ENCODE results near the gene TIFAB. TPM values are rescaled to one million over a fixed set of nuclear protein-coding genes. Genes with fewer than 3 reads are reported as not detected.

Gene TIFAB
- total RNA-seq, 1 donor from 2014 or later, result 0.30 TPM

- no peaks in the 10 kb centered on the region for H3K9me3 ChIP-seq
- H3K27ac ChIP-seq, result peak overlapping the region; percentile 36
- TF ChIP-seq CTCF (IDR thresholded peaks at IDR 0.05), result no peak
- intact Hi-C loops (cut with DNase I), result no loop called here
- H3K4me3 ChIP-seq, result no peak overlapping the region
- ATAC-seq, result no peak
- peaks cover 37% of the 10 kb centered on the region for H3K4me1 ChIP-seq
- H3K27me3 ChIP-seq (ENCODE audit: low read depth), result peaks cover 10% of the 10 kb centered on the region
- no peaks in the 10 kb centered on the region for H3K36me3 ChIP-seq
- DNase-seq, result peak; percentile 42
Observed at GRCh38 chr5:135455876-135456237, 3.7 kb upstream of the TIFAB start.

- no peak for TF ChIP-seq CTCF (IDR thresholded peaks at IDR 0.05)
- no peak overlapping the region for H3K4me3 ChIP-seq
- no peak overlapping the region for H3K27ac ChIP-seq
- no peaks in the 10 kb centered on the region for H3K9me3 ChIP-seq
- H3K4me1 ChIP-seq, result peaks cover 37% of the 10 kb centered on the region
- DNase-seq (no peak), ATAC-seq (no peak)
- H3K27me3 ChIP-seq (ENCODE audit: low read depth), result peaks cover 10% of the 10 kb centered on the region
- intact Hi-C loops (cut with DNase I), result no loop called here
- H3K36me3 ChIP-seq, result no peaks in the 10 kb centered on the region
Observed at GRCh38 chr5:135454946-135455345, 2.8 kb upstream of the TIFAB start.

GRCh38 chr5:135453613-135454012 lies 1.5 kb upstream of the TIFAB start:
- intact Hi-C loops (cut with DNase I), result no loop called here
- DNase-seq, result no peak
- ATAC-seq, result no peak
- Histone ChIP-seq H3K36me3 (no peaks in the 10 kb centered on the region), H3K27me3 (ENCODE audit: low read depth) (peaks cover 10% of the 10 kb centered on the region), H3K9me3 (no peaks in the 10 kb centered on the region), H3K4me3 (no peak overlapping the region), H3K27ac (no peak overlapping the region), H3K4me1 (peaks cover 26% of the 10 kb centered on the region)
- no peak for TF ChIP-seq CTCF (IDR thresholded peaks at IDR 0.05)

- no peak overlapping the region for H3K27ac ChIP-seq
- no peak for TF ChIP-seq CTCF (IDR thresholded peaks at IDR 0.05)
- H3K4me1 ChIP-seq, result peaks cover 10% of the 10 kb centered on the region
- intact Hi-C loops (cut with DNase I), result no loop called here
- no peak for DNase-seq
- H3K27me3 ChIP-seq (ENCODE audit: low read depth), result peaks cover 10% of the 10 kb centered on the region
- no peak for ATAC-seq
- no peak overlapping the region for H3K4me3 ChIP-seq
- no peaks in the 10 kb centered on the region for H3K9me3 ChIP-seq
- H3K36me3 ChIP-seq, result no peaks in the 10 kb centered on the region
Observed at GRCh38 chr5:135451581-135452320, 400 bp downstream of the TIFAB start.

GRCh38 chr5:135450952-135451351 lies 1.2 kb downstream of the TIFAB start:
- no peak overlapping the region for H3K27ac ChIP-seq
- H3K36me3 ChIP-seq, result no peaks in the 10 kb centered on the region
- intact Hi-C loops (cut with DNase I), result no loop called here
- H3K4me3 ChIP-seq, result no peak overlapping the region
- H3K9me3 ChIP-seq, result no peaks in the 10 kb centered on the region
- H3K4me1 ChIP-seq, result peaks cover 8% of the 10 kb centered on the region
- H3K27me3 ChIP-seq (ENCODE audit: low read depth), result peaks cover 4% of the 10 kb centered on the region
- ATAC-seq, result no peak
- no peak for DNase-seq
- no peak for TF ChIP-seq CTCF (IDR thresholded peaks at IDR 0.05)

Measured in lower lobe of right lung (tissue), 2 donors.